MCF 10A (cell line): ENCODE data around the gene TRIM36. TPM values are rescaled to one million over a fixed set of nuclear protein-coding genes. Genes with fewer than 3 reads are reported as not detected.

Experiments
- BruUV-seq: library from RNA; stranded (reverse); fragments of 400-500 nt; replicated peaks from 2 replicates; lab custom pipeline; 2021; lab: Mats Ljungman, UMichigan
- CTCF ChIA-PET: fragments of 300-600 bp; sonication (Branson Sonifier 250); formaldehyde crosslinking; extraction: SDS; loops from one replicate; lab custom pipeline; 2021; ENCODE audit warnings: antibody characterized with exemption, inconsistent platforms; lab: Yijun Ruan, JAX
- POLR2A ChIA-PET: fragments of 300-600, 350-650 bp; sonication (Branson Sonifier 250); formaldehyde crosslinking; extraction: SDS; loops from one replicate; lab custom pipeline; 2020; ENCODE audit warnings: antibody characterized with exemption, inconsistent platforms; lab: Yijun Ruan, JAX
- DNase-seq: peaks from one replicate; pipeline ENCODE4 v3.0.0-alpha.2; 2018; ENCODE audit not compliant: unreplicated experiment
- H3K27ac Mint-ChIP-seq: one replicate; pipeline ENCODE4 v1.8.0; 2022; ENCODE audit warnings: mild to moderate bottlenecking, low read depth, mixed read lengths; ENCODE audit not compliant: unreplicated experiment
- H3K27me3 Mint-ChIP-seq: one replicate; pipeline ENCODE4 v1.8.0; 2022; ENCODE audit warnings: mixed read lengths; ENCODE audit not compliant: insufficient read depth, unreplicated experiment
- H3K36me3 Mint-ChIP-seq: one replicate; pipeline ENCODE4 v1.8.0; 2022; ENCODE audit warnings: mild to moderate bottlenecking, moderate library complexity, mixed read lengths; ENCODE audit not compliant: insufficient read depth, unreplicated experiment
- H3K4me1 Mint-ChIP-seq: one replicate; pipeline ENCODE4 v1.8.0; 2022; ENCODE audit warnings: mixed read lengths; ENCODE audit not compliant: insufficient read depth, unreplicated experiment
- H3K4me3 Mint-ChIP-seq: one replicate; pipeline ENCODE4 v1.8.0; 2022; ENCODE audit warnings: mild to moderate bottlenecking, moderate library complexity, mixed read lengths; ENCODE audit not compliant: unreplicated experiment
- H3K9me3 Mint-ChIP-seq: one replicate; pipeline ENCODE4 v1.8.0; 2022; ENCODE audit warnings: mixed read lengths; ENCODE audit not compliant: unreplicated experiment
- intact Hi-C: fragments of 100-400 bp; cut with micrococcal nuclease; formaldehyde crosslinking; loops from 2 replicates; pipeline ENCODE4 v1.14.1; 2022
- total RNA-seq: library from RNA; stranded (reverse); gene quantifications from 2 replicates; pipeline ENCODE4 v1.2.3, GENCODE V29; 2022
- TF ChIP-seq, protein P1 (sequence below): fragments of 200-600 bp; IDR thresholded peaks from one replicate; pipeline ENCODE4 v1.8.0; 2022; ENCODE audit warnings: antibody characterized with exemption, mild to moderate bottlenecking; ENCODE audit not compliant: unreplicated experiment

Gene TRIM36
- total RNA-seq, 1 experiment from 2014 or later: 7.1 TPM

- Mint-ChIP-seq H3K4me1 (no peaks in the 10 kb centered on the region), H3K9me3 (no peaks in the 10 kb centered on the region), H3K27ac (no peak overlapping the region), H3K27me3 (peaks cover 29% of the 10 kb centered on the region), H3K4me3 (no peak overlapping the region), H3K36me3 (no peaks in the 10 kb centered on the region)
- TF ChIP-seq, protein P1, sequence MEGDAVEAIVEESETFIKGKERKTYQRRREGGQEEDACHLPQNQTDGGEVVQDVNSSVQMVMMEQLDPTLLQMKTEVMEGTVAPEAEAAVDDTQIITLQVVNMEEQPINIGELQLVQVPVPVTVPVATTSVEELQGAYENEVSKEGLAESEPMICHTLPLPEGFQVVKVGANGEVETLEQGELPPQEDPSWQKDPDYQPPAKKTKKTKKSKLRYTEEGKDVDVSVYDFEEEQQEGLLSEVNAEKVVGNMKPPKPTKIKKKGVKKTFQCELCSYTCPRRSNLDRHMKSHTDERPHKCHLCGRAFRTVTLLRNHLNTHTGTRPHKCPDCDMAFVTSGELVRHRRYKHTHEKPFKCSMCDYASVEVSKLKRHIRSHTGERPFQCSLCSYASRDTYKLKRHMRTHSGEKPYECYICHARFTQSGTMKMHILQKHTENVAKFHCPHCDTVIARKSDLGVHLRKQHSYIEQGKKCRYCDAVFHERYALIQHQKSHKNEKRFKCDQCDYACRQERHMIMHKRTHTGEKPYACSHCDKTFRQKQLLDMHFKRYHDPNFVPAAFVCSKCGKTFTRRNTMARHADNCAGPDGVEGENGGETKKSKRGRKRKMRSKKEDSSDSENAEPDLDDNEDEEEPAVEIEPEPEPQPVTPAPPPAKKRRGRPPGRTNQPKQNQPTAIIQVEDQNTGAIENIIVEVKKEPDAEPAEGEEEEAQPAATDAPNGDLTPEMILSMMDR: no peak
- intact Hi-C loops: no loop called here
- CTCF ChIA-PET: interaction anchor here (0.8 kb wide), 1 partner anchor 46 kb away, joined by 4 read pairs; no protein-coding TSS in a partner anchor
- no peak for DNase-seq
- BruUV-seq: no TSS peak
- POLR2A ChIA-PET: no interaction called here
These were observed 15.1 kb upstream of the TRIM36 start for GRCh38 chr5:115184770-115185169.

DNA sequence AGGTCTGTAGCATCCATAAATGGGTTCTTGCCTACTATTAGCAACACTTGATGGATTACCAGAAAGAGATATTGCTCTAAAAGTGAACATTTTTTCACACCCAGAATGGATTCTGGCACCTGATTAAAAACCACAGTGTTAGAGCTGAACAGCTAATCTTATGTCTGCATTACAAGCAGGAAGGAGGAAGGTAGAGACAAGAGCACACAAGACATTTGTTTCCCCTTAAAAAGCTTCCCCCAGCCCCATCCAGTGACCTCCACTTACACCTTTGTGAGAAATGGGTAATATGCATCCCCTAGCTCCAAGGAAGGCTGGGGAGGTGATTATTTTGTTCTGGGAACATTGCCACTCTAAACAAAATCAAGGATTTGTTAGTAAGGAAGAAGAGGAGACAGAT is 12.0 kb upstream of the TRIM36 start:
- CTCF ChIA-PET: interaction anchor here (0.7 kb wide), 1 partner anchor 40 kb away, joined by 5 read pairs; no protein-coding TSS in a partner anchor
- BruUV-seq: no TSS peak

GRCh38 chr5:115180165-115180709 is 10.5 kb upstream of the TRIM36 start:
- no peaks in the 10 kb centered on the region for H3K4me1 Mint-ChIP-seq
- ChIA-PET POLR2A (no interaction called here), CTCF (no interaction called here)
- BruUV-seq: no TSS peak
- H3K4me3 Mint-ChIP-seq: no peak overlapping the region
- peaks cover 32% of the 10 kb centered on the region for H3K27me3 Mint-ChIP-seq
- intact Hi-C loops: no loop called here
- no peaks in the 10 kb centered on the region for H3K36me3 Mint-ChIP-seq
- no peak for DNase-seq
- H3K27ac Mint-ChIP-seq: no peak overlapping the region
- TF ChIP-seq, protein P1: no peak
- H3K9me3 Mint-ChIP-seq: no peaks in the 10 kb centered on the region

More for the DNA sequence above, 12.0 kb upstream of the TRIM36 start:
- POLR2A ChIA-PET: interaction anchor here (0.7 to 1.0 kb wide), 2 partner anchors 16 to 1360 kb away, joined by 3 to 4 read pairs; no protein-coding TSS in a partner anchor
- Mint-ChIP-seq H3K9me3 (no peaks in the 10 kb centered on the region), H3K27ac (no peak overlapping the region), H3K4me1 (no peaks in the 10 kb centered on the region), H3K27me3 (peaks cover 32% of the 10 kb centered on the region), H3K4me3 (no peak overlapping the region), H3K36me3 (no peaks in the 10 kb centered on the region)
- TF ChIP-seq, protein P1: no peak
- intact Hi-C loops: no loop called here
- DNase-seq: no peak

DNA sequence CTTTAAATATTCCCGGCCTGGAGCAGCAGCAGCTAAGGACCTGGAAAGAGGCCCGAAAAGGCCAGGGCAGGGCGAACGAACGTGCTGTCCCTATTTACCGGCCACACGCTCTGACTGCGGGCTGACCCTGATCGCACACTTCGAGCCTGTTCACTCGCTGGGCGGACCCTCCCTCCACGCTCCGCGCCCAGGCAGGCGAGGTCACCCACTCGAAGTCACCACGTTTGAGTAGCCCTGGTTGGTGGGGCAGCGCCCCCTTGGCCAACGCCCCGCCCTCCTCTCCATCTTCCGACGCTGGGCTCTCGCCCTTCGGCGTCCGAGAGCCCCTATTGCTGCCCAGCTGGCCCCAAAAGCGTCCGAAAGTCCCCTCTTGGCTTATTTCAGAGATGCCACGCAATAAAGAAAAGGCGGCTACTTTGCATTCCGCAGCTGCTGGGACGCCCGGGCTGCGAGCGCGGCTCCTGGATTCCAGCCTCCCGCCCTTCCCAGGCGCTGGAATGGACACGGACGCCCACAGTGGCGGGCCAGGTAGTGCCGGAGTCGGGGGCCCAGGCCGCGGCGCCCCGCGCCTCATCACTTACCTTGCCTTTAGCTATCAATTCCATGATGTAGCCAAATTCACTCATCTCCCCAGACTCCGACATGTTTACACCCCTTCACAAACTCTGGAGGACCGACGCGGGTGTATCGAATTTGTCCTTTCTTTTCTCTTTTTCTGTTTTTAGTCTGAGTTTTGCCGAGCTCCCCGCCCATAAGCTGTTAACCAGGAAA is 9.9 kb upstream of the TRIM36 start:
- CTCF ChIA-PET: interaction anchor here (0.6 kb wide), 1 partner anchor 109 kb away, joined by 3 read pairs; no protein-coding TSS in a partner anchor

More for the DNA sequence above, 9.9 kb upstream of the TRIM36 start:
- BruUV-seq: no TSS peak
- Mint-ChIP-seq H3K27ac (no peak overlapping the region), H3K4me3 (no peak overlapping the region), H3K4me1 (no peaks in the 10 kb centered on the region), H3K36me3 (no peaks in the 10 kb centered on the region), H3K27me3 (peaks cover 32% of the 10 kb centered on the region), H3K9me3 (no peaks in the 10 kb centered on the region)
- intact Hi-C loops: no loop called here
- POLR2A ChIA-PET: no interaction called here
- DNase-seq: no peak
- TF ChIP-seq, protein P1: no peak
